SJCRH30 (cell line): ENCODE results near the gene CASKIN2. TPM values are rescaled to one million over a fixed set of nuclear protein-coding genes. Genes with fewer than 3 reads are reported as not detected.

Source experiments
- DNase-seq, 2 experiments: peaks; one replicate each; pipeline ENCODE4 v3.0.0-alpha.2; 2015 to 2020
- H3K27ac ChIP-seq: fragments of 250-450 bp; sonication (Bioruptor Pico); 2 replicates; pipeline ENCODE4 v1.5.1; 2020; ENCODE audit warnings: mild to moderate bottlenecking, moderate library complexity
- H3K27me3 ChIP-seq: fragments of 250-450 bp; sonication (Bioruptor Pico); 2 replicates; pipeline ENCODE4 v1.5.1; 2020; ENCODE audit warnings: mild to moderate bottlenecking, moderate library complexity
- H3K36me3 ChIP-seq: fragments of 250-450 bp; sonication (Bioruptor Pico); 2 replicates; pipeline ENCODE4 v1.5.1; 2020; ENCODE audit warnings: mild to moderate bottlenecking, moderate library complexity
- H3K4me1 ChIP-seq: fragments of 250-450 bp; sonication (Bioruptor Pico); 2 replicates; pipeline ENCODE4 v1.5.1; 2020; ENCODE audit warnings: mild to moderate bottlenecking, moderate library complexity
- H3K4me3 ChIP-seq: fragments of 250-450 bp; sonication (Bioruptor Pico); 2 replicates; pipeline ENCODE4 v1.5.1; 2020; ENCODE audit warnings: mild to moderate bottlenecking, moderate library complexity
- H3K9me3 ChIP-seq: fragments of 250-450 bp; sonication (Bioruptor Pico); replicated peaks from 2 replicates; pipeline ENCODE4 v1.5.1; 2020; ENCODE audit warnings: mild to moderate bottlenecking, moderate library complexity
- total RNA-seq: library from RNA; depleted of rRNA; stranded (reverse); fragments of >200 nt; shearing (Covaris generic); gene quantifications from 2 replicates; pipeline ENCODE4 v1.2.3, GENCODE V29; 2014

Gene CASKIN2
- total RNA-seq, 1 experiment from 2014 or later: 9.3 TPM

- H3K4me1 ChIP-seq: no peaks in the 10 kb centered on the region
- H3K36me3 ChIP-seq: peaks cover 28% of the 10 kb centered on the region
- no peaks in the 10 kb centered on the region for H3K27me3 ChIP-seq
- no peak overlapping the region for H3K27ac ChIP-seq
- no peak overlapping the region for H3K4me3 ChIP-seq
- no peaks in the 10 kb centered on the region for H3K9me3 ChIP-seq
- DNase-seq: no peak
These were observed 15.9 kb downstream of the CASKIN2 start for GRCh38 chr17:75499313-75500022.

- no peak for DNase-seq
- no peaks in the 10 kb centered on the region for H3K27me3 ChIP-seq
- H3K27ac ChIP-seq: no peak overlapping the region
- H3K4me1 ChIP-seq: no peaks in the 10 kb centered on the region
- peaks cover 28% of the 10 kb centered on the region for H3K36me3 ChIP-seq
- H3K9me3 ChIP-seq: no peaks in the 10 kb centered on the region
- H3K4me3 ChIP-seq: no peak overlapping the region
These were observed 16.6 kb downstream of the CASKIN2 start for GRCh38 chr17:75498726-75499213.

DNA sequence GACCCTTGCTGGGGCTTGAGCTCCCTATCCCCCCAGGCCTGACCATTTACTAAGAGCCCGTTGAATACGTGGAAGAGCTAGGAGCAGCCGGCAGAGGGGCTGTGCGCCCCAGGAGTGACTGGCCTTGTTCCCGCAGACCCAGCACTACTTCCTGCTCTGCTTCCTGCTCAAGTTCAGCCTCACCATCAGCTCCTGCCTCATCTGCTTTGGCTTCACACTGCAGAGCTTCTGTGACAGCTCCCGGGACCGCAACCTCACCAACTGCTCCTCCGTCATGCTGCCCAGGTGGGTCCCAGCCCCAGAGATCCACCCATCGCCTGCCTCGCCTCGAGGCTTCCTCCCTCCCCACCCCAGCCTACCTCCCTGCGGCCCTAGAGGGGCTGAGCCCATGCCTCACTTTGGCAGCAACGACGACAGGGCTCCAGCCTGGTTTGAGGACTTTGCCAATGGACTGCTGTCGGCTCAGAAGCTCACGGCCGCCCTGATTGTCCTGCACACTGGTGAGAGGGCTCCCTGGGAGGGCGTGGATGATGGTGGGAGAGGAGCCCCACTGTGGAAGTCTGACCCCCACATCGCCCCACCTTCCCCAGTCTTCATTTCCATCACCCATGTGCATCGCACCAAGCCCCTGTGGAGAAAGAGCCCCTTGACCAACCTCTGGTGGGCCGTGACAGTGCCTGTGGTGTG lies 17.2 kb downstream of the CASKIN2 start:
- H3K27ac ChIP-seq: no peak overlapping the region
- H3K36me3 ChIP-seq: peaks cover 27% of the 10 kb centered on the region
- H3K9me3 ChIP-seq: no peaks in the 10 kb centered on the region
- DNase-seq: no peak
- H3K4me1 ChIP-seq: no peaks in the 10 kb centered on the region
- no peaks in the 10 kb centered on the region for H3K27me3 ChIP-seq
- H3K4me3 ChIP-seq: no peak overlapping the region

DNA sequence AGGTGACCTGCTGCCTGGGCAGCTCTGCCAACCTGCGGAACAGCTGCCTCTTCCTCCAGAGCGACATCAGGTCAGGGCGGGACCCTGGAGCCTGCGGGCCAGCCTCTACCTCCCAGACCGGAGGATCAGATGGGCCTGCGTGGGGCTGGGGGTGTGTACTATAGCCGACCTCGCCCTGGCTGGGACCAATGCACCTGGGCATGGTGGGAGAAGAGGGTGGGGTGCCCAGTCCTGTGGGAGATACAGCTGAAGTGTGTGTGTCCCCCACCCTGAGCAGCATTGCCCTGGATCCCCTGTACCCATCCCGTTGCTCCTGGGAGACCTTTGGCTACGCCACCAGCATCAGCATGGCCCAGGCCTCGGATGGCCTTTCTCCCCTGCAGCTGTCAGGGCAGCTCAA lies 19.3 kb downstream of the CASKIN2 start:
- Histone ChIP-seq H3K36me3 (peaks cover 24% of the 10 kb centered on the region), H3K4me3 (no peak overlapping the region), H3K4me1 (no peaks in the 10 kb centered on the region), H3K27ac (no peak overlapping the region), H3K27me3 (no peaks in the 10 kb centered on the region), H3K9me3 (no peaks in the 10 kb centered on the region)
- DNase-seq: no peak

DNA sequence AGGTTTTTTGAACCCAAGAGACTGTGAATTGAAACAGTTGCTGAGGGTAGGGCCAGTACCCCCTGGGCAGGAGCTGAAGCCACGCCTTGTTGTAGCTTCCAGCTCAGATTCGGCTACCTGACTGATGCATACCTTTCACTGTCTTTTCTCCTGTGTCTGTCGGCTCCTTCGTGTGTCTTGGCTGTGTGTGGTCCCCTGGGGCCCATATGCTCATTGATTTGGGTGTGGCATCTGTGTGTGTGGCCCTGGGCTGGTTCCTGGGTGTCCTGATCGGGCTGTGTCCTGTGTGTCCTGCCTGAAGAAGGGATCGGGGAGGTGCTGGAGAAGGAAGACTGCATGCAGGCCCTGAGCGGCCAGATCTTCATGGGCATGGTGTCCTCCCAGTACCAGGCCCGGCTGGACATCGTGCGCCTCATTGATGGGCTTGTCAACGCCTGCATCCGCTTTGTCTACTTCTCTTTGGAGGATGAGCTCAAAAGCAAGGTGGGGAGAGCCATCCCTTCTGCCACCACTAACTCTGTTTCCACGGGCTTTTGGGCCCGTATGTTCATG lies 20.9 kb downstream of the CASKIN2 start:
- DNase-seq: no peak
- no peaks in the 10 kb centered on the region for H3K27me3 ChIP-seq
- no peak overlapping the region for H3K4me3 ChIP-seq
- H3K36me3 ChIP-seq: peaks cover 16% of the 10 kb centered on the region
- no peak overlapping the region for H3K27ac ChIP-seq
- no peaks in the 10 kb centered on the region for H3K9me3 ChIP-seq
- no peaks in the 10 kb centered on the region for H3K4me1 ChIP-seq

DNA sequence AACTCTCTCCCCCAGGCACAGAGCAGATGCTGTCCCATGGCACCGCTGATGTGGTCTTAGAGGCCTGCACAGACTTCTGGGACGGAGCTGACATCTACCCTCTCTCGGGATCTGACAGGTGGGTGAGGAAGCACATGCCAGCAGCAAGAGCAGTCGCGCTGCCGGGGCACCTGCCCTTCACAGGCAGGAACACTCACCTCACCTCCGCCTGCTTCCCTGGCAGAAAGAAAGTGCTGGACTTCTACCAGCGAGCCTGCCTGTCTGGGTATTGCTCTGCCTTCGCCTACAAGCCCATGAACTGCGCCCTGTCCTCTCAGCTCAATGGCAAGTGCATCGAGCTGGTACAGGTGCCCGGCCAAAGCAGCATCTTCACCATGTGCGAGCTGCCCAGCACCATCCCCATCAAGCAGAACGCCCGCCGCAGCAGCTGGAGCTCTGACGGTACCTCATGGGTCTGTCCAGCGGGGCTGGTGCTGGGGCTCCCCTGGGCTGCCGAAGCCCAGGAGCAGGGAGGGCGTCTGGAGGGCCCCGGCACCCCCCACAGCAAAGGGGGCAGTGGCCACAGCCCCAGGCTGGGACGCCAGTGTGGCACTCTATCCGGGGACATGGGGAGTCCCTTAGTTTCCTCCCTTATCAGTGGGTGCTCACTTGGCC lies 21.7 kb downstream of the CASKIN2 start:
- no peaks in the 10 kb centered on the region for H3K9me3 ChIP-seq
- H3K27ac ChIP-seq: no peak overlapping the region
- H3K4me1 ChIP-seq: no peaks in the 10 kb centered on the region
- no peaks in the 10 kb centered on the region for H3K27me3 ChIP-seq
- H3K4me3 ChIP-seq: no peak overlapping the region
- no peak for DNase-seq
- peaks cover 16% of the 10 kb centered on the region for H3K36me3 ChIP-seq

DNA sequence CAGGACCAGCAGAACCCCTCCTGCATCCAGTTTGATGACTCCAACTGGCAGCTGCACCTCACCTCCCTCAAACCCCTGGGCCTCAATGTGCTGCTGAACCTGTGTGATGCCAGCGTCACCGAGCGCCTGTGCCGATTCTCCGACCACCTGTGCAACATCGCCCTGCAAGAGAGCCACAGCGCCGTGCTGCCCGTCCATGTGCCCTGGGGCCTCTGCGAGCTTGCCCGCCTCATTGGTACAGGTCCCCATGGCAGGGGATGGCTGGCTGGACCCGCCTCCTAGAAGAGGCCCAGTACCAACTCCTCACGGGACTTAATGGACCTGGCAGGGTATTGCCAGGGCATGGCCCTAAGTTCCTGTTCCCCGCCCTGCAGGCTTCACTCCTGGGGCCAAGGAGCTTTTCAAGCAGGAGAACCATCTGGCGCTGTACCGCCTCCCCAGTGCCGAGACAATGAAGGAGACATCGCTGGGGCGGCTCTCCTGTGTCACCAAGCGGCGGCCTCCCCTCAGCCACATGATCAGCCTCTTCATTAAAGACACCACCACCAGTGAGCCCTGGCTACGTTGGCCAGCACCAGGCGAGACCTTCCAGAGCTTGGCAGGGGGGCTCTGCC lies 22.7 kb downstream of the CASKIN2 start:
- DNase-seq: no peak

DNA sequence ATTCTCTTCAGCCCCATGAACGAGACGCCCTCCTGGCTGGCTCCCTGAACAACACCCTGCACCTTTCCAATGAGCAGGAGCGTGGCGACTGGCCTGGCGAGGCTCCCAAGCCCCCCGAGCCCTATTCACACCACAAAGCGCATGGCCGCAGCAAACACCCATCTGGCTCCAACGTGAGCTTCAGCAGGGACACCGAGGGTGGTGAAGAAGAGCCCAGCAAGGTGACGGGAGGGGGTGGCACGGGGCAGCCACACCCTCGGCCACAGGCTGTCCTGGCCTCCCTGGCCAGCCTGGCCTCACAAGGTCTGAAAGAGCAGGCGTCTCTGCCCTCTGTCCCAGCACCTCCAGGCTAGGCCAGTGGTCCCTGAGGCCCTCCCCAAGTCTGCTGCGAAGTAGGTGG lies 23.7 kb downstream of the CASKIN2 start:
- Histone ChIP-seq H3K27ac (no peak overlapping the region), H3K27me3 (no peaks in the 10 kb centered on the region), H3K36me3 (peaks cover 8% of the 10 kb centered on the region; the same call in 1 of the 2 replicates), H3K4me3 (no peak overlapping the region), H3K9me3 (no peaks in the 10 kb centered on the region), H3K4me1 (no peaks in the 10 kb centered on the region)
- no peak for DNase-seq

More for the DNA sequence above, 22.7 kb downstream of the CASKIN2 start:
- Histone ChIP-seq H3K4me3 (no peak overlapping the region), H3K27ac (no peak overlapping the region), H3K27me3 (no peaks in the 10 kb centered on the region), H3K36me3 (peaks cover 11% of the 10 kb centered on the region), H3K9me3 (no peaks in the 10 kb centered on the region), H3K4me1 (no peaks in the 10 kb centered on the region)

GRCh38 chr17:75490953-75491649 lies 24.2 kb downstream of the CASKIN2 start:
- peaks cover 4% of the 10 kb centered on the region; the same call in 1 of the 2 replicates for H3K36me3 ChIP-seq
- H3K4me1 ChIP-seq: no peaks in the 10 kb centered on the region
- no peaks in the 10 kb centered on the region for H3K27me3 ChIP-seq
- no peaks in the 10 kb centered on the region for H3K9me3 ChIP-seq
- no peak for DNase-seq
- H3K4me3 ChIP-seq: no peak overlapping the region
- H3K27ac ChIP-seq: no peak overlapping the region

GRCh38 chr17:75490173-75490743 lies 25.1 kb downstream of the CASKIN2 start:
- Histone ChIP-seq H3K9me3 (no peaks in the 10 kb centered on the region), H3K4me3 (no peak overlapping the region), H3K36me3 (peaks cover 4% of the 10 kb centered on the region; the same call in 1 of the 2 replicates), H3K27ac (no peak overlapping the region), H3K27me3 (no peaks in the 10 kb centered on the region), H3K4me1 (no peaks in the 10 kb centered on the region)
- no peak for DNase-seq

GRCh38 chr17:75489511-75489955 lies 25.8 kb downstream of the CASKIN2 start:
- DNase-seq: no peak
- Histone ChIP-seq H3K4me1 (no peaks in the 10 kb centered on the region), H3K4me3 (no peak overlapping the region), H3K27ac (no peak overlapping the region), H3K27me3 (no peaks in the 10 kb centered on the region), H3K36me3 (0 out of 2 replicates have a peak, but pooled peaks cover 4% of the 10 kb centered on the region), H3K9me3 (no peaks in the 10 kb centered on the region)

DNA sequence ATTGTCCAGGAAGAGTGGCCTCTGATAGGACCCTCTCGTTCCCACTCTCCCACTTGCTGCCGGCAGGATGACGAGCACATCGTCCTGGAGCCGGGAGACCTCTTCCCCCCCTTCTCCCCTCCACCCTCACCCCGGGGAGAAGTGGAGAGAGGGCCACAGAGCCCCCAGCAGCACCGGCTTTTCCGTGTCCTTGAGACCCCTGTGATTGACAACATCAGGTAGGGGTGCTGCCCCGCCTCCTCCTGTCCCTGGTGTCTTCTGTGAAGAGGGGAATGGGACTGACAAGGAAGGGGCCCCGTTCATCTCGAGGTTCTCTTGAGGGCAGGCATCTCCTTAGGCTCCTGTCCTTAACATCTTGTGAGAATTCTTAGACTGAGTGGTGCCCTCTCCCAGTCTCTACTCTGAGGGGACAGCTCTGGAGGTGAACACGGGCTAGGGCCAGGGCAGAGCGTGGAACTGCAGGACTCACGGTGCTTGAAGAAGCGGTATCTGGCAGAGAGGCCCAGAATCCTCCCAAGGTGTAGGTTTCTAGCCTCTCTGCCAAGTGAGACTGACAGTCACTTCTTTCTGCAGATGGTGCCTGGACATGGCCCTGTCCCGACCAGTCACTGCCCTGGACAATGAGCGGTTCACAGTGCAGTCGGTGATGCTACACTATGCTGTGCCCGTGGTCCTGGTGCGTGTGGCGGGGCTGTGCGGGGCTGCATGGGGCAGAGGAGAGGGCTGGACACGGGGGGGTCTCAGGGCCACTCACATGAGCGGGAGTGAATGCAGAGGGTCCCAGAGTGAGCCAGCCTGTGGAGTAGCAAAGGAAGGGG lies 26.4 kb downstream of the CASKIN2 start:
- DNase-seq: no peak
- H3K36me3 ChIP-seq: 0 out of 2 replicates have a peak, but pooled peaks cover 4% of the 10 kb centered on the region
- no peak overlapping the region for H3K27ac ChIP-seq
- H3K4me1 ChIP-seq: no peaks in the 10 kb centered on the region
- H3K4me3 ChIP-seq: no peak overlapping the region
- no peaks in the 10 kb centered on the region for H3K9me3 ChIP-seq
- no peaks in the 10 kb centered on the region for H3K27me3 ChIP-seq
